HT1080 (cell line): ENCODE data around the gene SPOCK2. TPM values are rescaled to one million over a fixed set of nuclear protein-coding genes. Genes with fewer than 3 reads are reported as not detected.
"Not testable (repeated sequence)": the region's sequence is repeated elsewhere in the genome, so short reads cannot be mapped to it uniquely, and the experiment has no call there.

Experiments used
- DNase-seq: peaks from one replicate; pipeline ENCODE4 v3.0.0-alpha.2; 2015; ENCODE audit warnings: low read depth
- total RNA-seq: library from RNA; depleted of rRNA; stranded (reverse); fragments of >200 nt; shearing (Covaris generic); gene quantifications from 2 replicates; pipeline ENCODE4 v1.2.3, GENCODE V29; 2014

The SPOCK2 gene
- total RNA-seq, 1 experiment from 2014 or later: not detected

DNA sequence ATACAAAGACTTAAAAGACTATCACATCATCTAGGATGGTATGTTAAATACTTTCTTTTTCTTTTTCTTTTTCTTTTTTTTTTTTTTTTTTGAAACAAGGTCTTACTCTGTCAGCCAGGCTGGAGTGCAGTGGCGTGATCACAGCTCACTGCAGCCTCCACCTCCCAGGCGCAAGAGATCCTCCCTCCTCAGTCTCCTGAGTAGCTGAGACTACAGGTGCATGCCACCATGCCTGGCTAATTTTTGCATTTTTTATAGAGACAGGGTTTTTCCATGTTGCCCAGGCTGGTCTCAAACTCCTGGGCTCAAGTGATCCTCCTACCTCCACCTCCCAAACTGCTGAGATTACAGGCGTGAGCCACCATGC, 19.6 kb upstream of the SPOCK2 start:
- DNase-seq: not testable (repeated sequence)

DNA sequence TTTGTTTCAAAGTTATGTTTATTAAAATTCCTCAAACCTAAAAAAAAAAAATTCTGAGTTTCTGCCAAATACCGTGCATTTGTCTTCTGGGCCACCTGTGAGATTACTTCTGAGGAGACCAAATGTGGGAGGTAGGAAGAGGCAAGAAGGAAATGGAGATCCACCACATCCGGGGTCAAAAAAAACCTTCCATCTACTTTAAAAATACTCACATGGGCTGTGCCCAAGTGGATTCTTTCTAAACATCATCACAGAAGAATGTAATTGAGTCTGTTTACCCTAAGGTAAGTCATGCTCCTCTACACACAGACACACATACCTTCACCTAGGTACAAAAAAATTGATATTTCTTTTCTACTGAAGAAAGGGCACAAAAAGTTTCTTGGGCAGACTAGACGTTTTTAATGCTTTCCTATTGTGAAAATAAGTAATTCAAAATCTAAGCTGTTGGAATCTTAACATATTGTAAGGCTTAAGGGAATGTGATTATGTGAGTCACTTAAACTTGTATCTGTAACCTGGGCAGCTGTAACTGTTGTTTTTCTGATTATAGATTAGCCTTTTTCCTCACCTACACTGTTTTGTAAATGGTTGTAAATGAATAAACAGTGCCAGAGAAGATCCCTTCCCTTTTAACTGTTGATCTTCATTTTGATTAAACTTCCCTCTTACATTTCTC, 19.1 kb upstream of the SPOCK2 start:
- peak; percentile 84 for DNase-seq

DNA sequence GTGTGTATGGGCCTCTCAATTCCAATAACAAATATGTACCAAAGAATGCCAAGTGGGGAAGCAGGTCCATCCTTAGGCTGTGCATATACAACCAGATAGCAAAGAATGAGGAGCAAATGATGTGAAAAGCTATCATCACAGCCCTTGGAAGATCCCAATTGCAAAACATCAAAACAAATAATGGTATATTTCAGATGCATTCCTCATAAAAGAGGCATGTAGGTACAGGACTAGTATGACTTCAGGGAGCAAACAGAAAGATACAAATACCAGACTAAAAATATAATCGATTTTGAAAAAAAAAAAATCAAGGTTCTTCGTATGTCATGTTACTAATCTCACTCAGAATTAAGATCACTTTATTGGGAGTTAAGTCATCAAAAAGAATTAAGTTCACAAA, 18.5 kb upstream of the SPOCK2 start:
- no peak for DNase-seq

DNA sequence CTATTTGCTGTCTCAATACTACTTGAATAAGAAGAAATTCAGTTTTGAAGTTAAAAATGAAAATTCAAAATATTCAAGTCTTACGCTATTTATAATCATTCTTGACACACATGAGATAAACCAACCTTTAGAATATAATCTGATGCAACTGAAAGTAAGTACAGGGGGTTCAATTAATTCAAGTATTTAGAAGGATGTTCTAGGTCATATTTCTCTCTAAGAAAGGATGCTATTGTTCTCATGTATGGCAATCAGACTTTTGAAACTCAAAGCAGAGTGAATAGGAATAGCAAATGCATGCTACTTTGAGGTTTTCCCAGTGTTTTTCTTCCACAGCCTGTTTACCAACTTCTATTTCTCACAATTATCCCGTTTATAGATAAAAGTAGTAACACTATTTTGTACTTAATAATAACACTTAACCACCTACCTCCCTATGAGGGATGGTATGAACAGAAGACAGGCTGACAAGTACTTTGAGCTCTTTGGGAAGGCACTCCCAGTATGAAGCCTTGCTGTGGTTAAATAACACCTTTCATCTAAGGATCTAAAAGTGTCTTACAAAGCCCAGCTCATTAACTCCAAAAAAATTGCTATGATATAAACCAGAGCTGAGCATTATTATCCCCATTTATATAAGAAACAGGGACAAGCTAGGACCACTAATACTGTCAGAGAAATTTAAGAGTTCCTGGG, 18.0 kb upstream of the SPOCK2 start:
- no peak for DNase-seq

DNA sequence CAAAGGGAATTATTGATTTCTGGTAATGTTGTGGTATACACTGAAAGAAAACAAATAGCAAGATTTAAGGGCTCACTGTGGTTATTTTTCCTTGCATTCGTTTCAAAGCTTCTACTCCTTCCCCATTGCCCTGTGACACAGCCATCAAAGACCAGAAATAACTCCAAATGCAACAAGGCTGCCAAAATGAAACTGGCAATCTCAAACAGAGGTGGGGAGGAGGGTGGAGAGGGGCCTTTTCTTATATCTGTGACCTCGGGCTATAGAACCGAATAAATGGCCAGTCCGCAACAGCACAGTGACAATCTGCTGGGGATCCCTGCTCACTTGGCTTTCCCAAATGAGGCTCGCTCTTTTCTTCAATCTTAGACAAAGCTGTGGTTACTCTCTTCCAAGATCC, 17.4 kb upstream of the SPOCK2 start:
- DNase-seq: no peak

DNA sequence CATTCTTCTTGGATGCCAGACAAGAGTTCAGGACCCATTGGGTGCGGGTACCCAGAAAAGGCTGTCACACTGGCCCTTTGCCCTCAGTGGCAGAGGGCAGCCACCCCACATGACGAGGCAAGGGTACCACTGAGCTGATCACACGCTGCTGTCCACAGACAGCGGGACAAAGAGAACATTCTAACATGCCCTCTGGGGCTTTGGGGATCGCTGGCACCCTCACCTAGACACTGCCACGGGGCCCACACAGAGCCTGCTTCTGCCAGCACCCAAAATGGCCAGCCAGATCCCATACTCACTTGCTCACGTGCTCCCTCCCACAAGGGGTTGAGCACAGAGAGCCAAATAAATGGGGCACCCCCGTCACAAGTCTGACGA, 16.7 kb upstream of the SPOCK2 start:
- DNase-seq: no peak

DNA sequence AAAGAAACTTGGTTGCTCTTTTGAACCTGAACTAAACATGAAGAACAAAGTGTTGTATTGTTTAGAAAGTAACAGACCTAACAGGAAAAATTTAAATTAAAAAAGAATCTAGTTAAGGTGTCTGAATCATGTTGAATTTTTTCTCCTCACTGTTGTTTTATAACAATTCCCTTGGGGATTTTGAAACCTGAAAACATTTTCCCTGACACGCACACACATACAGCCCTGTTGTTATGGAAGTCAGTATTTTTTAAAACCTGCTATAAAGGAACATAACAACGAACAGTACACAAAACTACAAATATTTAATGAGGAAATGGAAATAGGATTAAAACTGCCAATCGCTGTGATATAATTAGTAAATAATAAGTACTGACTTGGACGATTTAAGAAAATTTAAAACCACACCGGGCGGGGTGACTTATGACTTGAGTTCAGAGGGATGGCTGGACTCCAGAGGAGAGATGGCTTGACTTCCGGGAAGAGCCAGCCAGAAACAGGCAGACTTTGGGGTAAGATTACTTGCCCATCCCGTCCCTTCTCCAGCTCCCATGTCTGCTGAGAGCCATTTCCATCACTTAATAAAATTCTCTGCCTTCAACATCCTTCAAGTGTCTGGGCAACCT, 16.2 kb upstream of the SPOCK2 start:
- no peak for DNase-seq

DNA sequence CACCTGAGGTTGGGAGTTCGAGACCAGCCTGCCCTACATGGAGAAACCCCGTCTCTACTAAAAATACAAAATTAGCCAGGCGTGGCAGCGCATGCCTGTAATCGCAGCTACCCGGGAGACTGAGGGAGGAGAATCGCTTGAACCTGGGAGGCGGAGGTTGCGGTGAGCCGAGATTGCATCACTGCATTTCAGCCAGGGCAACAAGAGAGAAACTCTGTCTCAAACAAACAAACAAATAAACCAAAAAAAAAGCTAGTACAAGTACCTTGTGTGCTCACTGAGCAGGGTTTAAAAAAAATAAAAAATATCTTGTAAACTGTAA, 11.2 kb upstream of the SPOCK2 start:
- DNase-seq: no peak

DNA sequence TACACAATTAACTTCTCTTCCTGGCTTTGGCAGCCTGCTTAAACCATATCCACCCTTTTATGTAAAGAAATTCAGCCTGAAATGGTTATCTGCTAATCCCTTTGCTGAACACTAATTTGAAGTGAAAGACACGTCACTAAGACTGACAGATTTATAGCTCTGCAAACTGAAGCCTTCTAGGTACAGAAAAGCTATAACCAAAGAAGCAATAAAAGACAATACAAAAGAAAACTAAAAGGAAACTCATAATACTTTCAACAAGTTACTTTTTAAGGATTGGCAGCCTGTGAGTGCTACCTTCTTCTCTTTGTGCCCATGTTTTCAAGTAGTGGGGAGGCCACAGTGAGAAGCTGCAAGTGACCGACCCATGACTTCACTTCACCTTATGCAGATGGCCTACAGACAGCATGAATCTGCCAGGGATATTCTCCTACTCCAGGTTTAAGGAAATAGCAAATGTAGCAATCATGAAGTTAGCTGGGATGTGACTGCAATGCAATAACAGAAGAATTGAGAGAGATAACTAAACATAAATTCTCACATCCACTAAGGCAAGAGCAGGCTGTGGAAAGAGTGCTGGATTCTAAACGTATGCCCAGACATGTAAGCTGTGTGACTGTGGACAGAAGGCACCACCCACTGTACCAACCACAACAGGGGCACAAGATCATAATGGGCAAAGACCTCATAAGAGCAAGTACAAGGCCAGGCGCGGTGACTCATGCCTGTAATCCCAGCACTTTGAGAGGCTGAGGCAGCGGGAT, 10.7 kb upstream of the SPOCK2 start:
- DNase-seq: no peak

DNA sequence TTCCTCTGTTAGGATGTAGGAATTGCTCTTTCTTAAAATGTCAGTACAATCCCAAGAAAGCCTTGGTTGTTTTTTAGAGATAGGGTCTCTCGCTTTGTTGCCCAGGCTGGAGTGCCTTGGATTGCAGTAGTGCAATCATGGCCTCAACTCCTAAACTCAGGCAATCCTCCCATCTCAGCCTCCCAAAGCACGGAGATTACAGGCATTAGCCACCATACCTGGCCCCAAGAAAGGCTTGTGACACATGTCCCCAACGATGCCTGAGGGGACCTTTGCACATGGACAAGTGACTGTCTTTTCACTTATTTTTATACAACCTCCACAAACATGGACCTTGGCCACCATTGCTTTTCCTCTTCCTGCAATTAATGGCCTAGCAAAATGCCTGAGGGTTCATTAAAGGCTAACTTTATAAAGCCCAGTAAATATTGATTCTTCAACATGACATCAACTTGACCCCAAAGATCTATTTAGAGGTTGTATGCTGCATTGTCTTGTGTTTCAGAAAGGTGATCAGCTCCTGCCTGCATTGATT, 10.0 kb upstream of the SPOCK2 start:
- DNase-seq: no peak

DNA sequence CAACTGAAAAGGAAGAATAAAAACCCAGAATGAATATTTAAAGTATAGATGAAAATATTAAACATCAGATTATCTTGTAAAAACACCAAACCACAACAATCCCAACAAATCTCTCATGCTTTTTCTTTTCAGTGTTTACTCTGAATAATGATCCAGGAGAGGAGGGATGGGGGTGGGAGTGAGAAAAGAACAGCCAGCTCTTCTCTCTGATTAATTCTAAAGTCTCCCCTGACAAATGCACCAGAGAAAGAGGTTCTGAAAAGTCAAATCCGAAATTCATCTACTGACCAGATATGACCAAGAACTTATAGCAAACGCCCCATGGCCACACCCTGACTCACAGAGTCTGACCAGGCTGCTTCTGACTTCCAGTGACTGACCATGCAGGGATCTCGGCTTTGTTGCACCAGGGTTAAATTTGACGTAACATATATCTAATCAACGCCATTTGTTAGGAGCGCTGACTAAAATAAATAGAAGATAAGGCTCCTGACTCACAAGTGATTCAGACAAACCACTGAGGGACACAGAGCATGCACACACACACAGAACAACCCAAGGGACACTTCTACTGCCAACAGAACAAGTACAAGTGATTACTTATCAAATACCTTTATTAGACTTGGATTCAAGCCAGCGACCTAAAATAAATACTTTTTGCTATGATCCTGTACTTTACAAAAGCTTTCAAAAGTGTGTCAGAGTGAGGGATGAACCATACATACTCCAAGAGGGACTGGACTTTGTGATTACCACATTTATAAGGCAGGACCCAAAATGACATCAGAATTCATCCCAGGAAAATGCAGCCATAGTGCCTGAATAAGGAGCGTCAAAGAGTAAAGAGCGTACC, 9.3 kb upstream of the SPOCK2 start:
- DNase-seq: peak; percentile 91

DNA sequence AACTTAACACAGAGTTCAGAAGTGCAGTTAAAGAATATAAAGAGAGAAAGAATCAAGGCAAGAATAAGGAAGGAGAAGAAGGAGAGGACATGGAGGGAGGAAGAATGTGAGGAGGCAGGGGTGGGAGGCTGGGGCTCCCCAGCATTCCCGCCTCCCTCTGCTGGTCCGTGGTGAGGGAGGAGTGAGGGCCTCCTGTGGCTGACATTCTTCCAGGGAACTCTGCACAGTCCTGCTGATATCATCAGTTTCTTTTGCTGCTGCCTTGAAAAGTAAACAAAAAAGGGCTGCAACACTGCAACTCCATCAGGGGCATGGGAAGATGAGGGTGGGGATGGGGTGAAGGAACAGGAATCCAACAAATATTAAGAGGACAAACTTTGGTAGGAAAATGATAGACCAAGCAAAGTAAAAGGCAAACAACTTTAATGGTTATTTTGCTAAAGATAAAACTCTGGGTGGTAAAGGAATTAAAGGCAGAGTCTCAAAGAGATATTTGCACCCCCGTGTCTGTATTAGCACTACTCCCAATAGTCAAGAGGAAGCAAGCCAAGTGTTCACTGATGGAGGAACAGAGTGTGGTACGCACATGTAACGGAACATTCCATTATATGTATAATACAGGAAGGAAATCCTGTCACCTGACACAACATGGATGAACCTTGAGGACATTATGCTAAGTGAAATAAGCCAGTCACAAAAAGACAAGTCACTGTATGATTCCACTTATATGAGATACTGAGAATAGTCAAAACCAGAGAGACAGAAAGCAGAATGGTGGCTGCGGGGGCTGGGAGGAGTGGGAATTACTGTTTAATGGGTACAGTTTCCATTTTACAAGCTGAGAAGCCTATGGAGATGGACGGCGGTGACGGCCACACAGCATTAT, 8.0 kb upstream of the SPOCK2 start:
- peak; percentile 21 for DNase-seq

DNA sequence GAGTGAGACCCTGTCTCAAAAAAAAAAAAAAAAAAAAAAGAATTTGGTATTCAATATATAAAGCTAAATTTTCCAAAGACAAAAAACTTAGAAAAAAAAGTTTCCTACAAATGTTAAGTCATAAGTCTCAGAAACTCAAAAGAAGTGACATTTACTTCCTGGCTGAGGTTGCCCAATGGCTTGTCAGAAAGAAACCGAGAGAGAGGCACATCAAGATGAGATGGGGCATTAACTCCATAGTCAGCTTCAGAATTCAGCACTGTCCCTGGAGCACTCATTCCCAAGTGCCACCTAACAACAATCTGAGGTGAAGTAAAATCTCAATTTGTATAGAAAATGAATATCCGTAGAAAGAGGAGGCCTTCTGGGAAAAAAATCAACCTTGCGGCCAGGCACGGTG, 6.8 kb upstream of the SPOCK2 start:
- no peak for DNase-seq

DNA sequence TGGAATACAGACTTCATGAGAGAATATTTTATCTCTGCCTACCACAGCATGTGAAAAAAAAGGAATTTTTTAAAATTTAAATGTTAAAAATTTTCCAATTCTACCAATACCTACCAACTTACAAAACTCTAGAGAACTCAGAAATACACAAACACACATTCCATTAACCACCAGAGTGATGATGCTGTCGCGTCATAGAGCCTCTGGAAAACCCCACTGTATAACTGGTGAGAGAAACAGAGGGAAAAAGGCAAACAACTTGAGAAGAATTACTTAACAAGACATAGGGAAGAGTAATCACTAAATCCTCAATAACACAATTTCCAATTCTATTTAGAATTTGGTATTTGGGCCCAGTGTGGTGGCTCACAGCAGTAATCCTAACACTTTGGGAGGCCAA, 6.2 kb upstream of the SPOCK2 start:
- no peak for DNase-seq

DNA sequence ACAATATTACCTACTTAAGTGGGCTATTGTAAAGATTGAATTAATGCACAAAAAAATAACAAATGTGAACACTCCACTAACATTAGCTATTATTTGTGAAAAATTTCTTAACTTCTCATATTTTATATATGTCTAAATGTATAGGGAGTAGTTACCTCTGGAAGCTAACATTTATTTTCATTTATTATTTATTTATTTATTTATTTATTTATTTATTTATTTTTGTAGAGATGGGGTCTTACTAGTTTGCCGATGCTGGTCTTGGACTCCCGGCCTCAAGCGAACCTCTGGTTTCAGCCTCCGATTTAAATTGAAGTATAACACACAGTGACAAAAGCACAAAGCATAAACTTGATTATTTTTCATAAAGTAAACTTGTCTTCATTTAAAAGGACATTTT, 5.1 kb upstream of the SPOCK2 start:
- DNase-seq: no peak

DNA sequence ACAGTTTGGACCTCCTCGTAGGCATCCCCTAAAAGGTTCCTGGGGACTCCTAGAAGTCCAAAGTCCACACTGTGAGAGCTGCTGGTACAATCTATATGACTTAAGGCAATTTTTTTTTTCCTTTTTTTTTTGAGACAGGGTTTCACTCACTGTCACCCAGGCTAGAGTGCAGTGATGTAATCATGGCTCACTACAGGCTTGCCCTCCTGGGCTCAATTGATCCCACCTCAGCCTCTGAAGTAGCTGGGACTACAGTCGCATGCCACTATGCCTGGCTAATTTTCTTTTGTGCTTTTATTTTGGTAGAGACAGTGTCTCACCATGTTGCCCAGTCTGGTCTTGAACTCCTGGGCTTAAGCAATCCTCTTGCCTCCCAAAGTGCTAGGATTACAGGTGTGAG, 4.6 kb upstream of the SPOCK2 start:
- DNase-seq: no peak

DNA sequence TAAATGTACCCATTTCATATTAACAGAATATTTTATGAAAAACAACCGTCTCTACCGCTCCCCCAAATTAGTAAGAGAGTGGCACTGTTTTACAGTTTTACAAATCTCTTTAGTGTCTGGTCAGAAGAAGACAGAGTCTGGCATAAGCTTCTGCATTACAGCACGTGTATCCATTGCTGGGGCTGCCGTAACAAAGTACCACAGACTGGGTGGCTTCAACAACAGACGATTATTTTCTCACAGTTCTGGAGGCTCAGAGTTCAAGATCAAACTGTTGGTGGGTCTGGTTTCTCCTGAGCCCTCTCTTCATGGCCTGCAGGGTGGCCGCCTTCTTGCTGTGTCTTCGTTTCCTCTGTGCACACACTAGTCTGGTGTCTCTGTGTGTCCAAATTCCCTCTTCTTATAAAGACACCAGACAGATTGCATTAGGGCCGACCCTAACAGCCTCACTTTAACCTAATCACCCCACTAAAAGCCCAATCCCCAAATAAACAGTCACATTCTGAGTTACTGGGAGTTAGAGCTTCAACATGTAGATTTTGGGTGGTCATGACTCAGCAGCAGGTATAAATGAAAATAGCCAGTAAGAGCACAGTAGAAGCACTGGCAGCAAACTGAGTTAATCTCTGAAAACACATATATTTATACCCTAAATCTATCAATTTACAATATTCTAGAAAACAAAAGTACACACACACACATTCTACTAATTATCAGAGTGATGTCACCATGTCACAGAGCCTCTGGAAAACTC, 4.0 kb upstream of the SPOCK2 start:
- DNase-seq: no peak

DNA sequence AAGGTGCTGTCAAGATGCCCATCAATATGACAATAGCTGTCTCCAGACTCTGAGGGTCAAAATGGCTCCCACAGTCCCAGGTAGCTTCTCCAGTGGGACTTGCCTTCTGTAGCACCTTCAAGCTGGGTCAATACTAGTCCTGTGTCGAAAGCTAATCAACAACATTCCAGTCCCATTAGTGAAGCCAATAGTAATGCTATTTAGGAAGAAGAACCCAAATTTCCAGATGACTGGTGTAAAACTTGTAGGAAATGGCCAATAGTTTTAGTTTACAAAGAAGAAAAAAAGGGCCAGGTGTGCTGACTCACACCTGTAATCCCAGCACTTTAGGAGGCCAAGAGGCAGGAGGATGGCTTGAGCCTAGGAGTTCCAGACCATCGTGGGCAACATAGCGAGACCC, 2.0 kb upstream of the SPOCK2 start:
- DNase-seq: no peak

DNA sequence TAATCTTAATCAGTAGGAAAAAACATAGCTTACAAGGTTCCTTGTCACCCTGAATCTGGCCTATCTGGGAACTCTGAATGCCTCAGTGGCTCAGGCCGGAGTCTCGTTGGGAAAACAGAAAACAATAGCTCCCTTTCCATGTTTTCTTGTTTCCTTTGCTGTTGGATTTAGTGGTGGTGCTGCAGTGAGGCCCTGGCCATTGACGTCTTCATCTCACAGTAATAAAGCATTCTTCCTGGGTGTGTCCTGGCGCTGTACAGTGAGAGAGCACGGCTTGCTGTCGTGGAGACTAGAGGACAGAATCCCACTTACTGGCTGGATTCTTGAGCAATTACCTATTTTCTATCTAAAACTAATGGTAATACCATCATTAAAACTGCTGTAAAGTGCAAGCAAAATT, 1.3 kb upstream of the SPOCK2 start:
- DNase-seq: no peak
